Hepatocyte (in vitro differentiated cells): ENCODE data around the gene SPRR2F.

Experiments
- EZH2 ChIP-seq: fragments of 200-600 bp; sonication (generic); IDR thresholded peaks from 2 replicates; pipeline ENCODE4 v1.6.1; 2016; ENCODE audit warnings: antibody characterized with exemption, mild to moderate bottlenecking, borderline replicate concordance
- EZH2phosphoT487 ChIP-seq: fragments of 200-600 bp; sonication (generic); IDR thresholded peaks from one replicate; pipeline ENCODE4 v1.6.1; 2018; ENCODE audit warnings: antibody characterized with exemption, mild to moderate bottlenecking, low read depth, moderate library complexity; ENCODE audit not compliant: unreplicated experiment, severe bottlenecking
- TF ChIP-seq, protein P1 (sequence below): fragments of 200-600 bp; sonication (generic); IDR thresholded peaks from 2 replicates; pipeline ENCODE4 v1.5.1; 2016; ENCODE audit warnings: antibody characterized with exemption, mild to moderate bottlenecking; ENCODE audit not compliant: poor library complexity

DNA sequence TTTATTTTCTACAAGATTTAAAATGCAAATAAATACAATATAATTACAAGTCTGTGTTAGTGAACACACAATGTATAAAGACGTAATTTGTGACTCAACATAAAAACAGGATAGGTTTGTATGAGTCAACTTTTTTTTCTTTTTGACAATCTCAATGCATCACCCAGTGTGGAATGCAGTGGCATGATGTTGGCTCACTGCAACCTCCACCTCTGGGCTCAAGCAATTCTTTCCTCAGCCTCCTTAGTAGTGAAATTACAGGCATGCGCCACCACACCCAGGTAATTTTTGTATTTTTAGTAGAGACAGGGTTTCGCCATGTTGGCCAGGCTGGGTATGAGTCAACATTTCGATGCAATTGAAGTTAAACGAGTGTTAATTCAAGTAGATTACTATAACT, 13.1 kb downstream of the SPRR2F start:
- TF ChIP-seq, protein P1, sequence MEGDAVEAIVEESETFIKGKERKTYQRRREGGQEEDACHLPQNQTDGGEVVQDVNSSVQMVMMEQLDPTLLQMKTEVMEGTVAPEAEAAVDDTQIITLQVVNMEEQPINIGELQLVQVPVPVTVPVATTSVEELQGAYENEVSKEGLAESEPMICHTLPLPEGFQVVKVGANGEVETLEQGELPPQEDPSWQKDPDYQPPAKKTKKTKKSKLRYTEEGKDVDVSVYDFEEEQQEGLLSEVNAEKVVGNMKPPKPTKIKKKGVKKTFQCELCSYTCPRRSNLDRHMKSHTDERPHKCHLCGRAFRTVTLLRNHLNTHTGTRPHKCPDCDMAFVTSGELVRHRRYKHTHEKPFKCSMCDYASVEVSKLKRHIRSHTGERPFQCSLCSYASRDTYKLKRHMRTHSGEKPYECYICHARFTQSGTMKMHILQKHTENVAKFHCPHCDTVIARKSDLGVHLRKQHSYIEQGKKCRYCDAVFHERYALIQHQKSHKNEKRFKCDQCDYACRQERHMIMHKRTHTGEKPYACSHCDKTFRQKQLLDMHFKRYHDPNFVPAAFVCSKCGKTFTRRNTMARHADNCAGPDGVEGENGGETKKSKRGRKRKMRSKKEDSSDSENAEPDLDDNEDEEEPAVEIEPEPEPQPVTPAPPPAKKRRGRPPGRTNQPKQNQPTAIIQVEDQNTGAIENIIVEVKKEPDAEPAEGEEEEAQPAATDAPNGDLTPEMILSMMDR: no peak
- TF ChIP-seq EZH2: no peak
- TF ChIP-seq EZH2phosphoT487: no peak
